BJ (cell line): Measurements from ENCODE around the gene FXYD2. TPM values are rescaled to one million over a fixed set of nuclear protein-coding genes. Genes with fewer than 3 reads are reported as not detected.

Source experiments
- CTCF ChIA-PET: fragments of 350-600 bp; formaldehyde crosslinking; extraction: SDS; loops from one replicate; lab custom pipeline; 2021; ENCODE audit warnings: antibody characterized with exemption, inconsistent platforms; lab: Yijun Ruan, JAX
- POLR2A ChIA-PET: fragments of 300-600 bp; sonication (Branson Sonifier 250); formaldehyde crosslinking; extraction: SDS; loops from one replicate; lab custom pipeline; 2021; ENCODE audit warnings: antibody characterized with exemption; lab: Charles Lee
- DNase-seq: peaks from one replicate; pipeline ENCODE4 v3.0.0-alpha.2; 2011; ENCODE audit warnings: low read depth
- H3K27me3 ChIP-seq: 2 replicates; pipeline ENCODE4 v1.6.0; 2011; ENCODE audit warnings: low read length; ENCODE audit not compliant: control insufficient read depth, insufficient read depth
- H3K36me3 ChIP-seq: 2 replicates; pipeline ENCODE4 v1.5.1; 2011; ENCODE audit warnings: low read length; ENCODE audit not compliant: control insufficient read depth, insufficient read depth
- H3K4me3 ChIP-seq: 2 replicates; pipeline ENCODE4 v1.5.1; 2011; ENCODE audit warnings: low read depth, mild to moderate bottlenecking, control low read depth, low read length
- CTCF ChIP-seq: IDR thresholded peaks from 2 replicates; pipeline ENCODE4 v1.5.1; 2011; ENCODE audit warnings: low read depth, mild to moderate bottlenecking, control low read depth, inconsistent platforms, low read length, moderate library complexity; ENCODE audit not compliant: insufficient read depth
- polyA plus RNA-seq: library from polyadenylated mRNA; depleted of rRNA; stranded (reverse); fragments of >200 nt; gene quantifications from 2 replicates; pipeline ENCODE4 v1.2.3, GENCODE V29; 2011

Gene FXYD2
- polyA plus RNA-seq, 1 experiment: not detected

- H3K36me3 ChIP-seq: no peaks in the 10 kb centered on the region
- TF ChIP-seq CTCF: no peak
- CTCF ChIA-PET: interaction anchor here (0.7 to 2.2 kb wide), 3 partner anchors 108 to 1891 kb away, joined by 3 to 8 read pairs (median 6); no protein-coding TSS in a partner anchor
- H3K27me3 ChIP-seq: 0 out of 2 replicates have a peak, but pooled peaks cover 2% of the 10 kb centered on the region
- DNase-seq: no peak
- POLR2A ChIA-PET: no interaction called here
- no peak overlapping the region for H3K4me3 ChIP-seq
These were observed 14.4 kb upstream of the FXYD2 start for GRCh38 chr11:117838901-117839300.

- ChIA-PET CTCF (interaction anchor here (2.2 kb wide), 1 partner anchor 109 kb away, joined by 8 read pairs; no protein-coding TSS in a partner anchor), POLR2A (no interaction called here)
- no peak overlapping the region for H3K4me3 ChIP-seq
- DNase-seq: no peak
- H3K36me3 ChIP-seq: no peaks in the 10 kb centered on the region
- H3K27me3 ChIP-seq: 0 out of 2 replicates have a peak, but pooled peaks cover 2% of the 10 kb centered on the region
- TF ChIP-seq CTCF: no peak
These were observed 13.2 kb upstream of the FXYD2 start for GRCh38 chr11:117837791-117838190.

- no peak overlapping the region for H3K4me3 ChIP-seq
- 0 out of 2 replicates have a peak, but pooled peaks cover 2% of the 10 kb centered on the region for H3K27me3 ChIP-seq
- H3K36me3 ChIP-seq: no peaks in the 10 kb centered on the region
- POLR2A ChIA-PET: no interaction called here
- DNase-seq: no peak
- TF ChIP-seq CTCF: no peak
- CTCF ChIA-PET: interaction anchor here (2.2 kb wide), 1 partner anchor 110 kb away, joined by 8 read pairs; no protein-coding TSS in a partner anchor
These were observed 12.7 kb upstream of the FXYD2 start for GRCh38 chr11:117837070-117837776.

GRCh38 chr11:117836077-117836960 is 11.8 kb upstream of the FXYD2 start:
- ChIA-PET POLR2A (no interaction called here), CTCF (interaction anchor here (1.0 to 4.9 kb wide), 3 partner anchors 20 to 110 kb away, joined by 3 to 26 read pairs (median 3); no protein-coding TSS in a partner anchor)
- DNase-seq: no peak
- H3K4me3 ChIP-seq: no peak overlapping the region
- no peak for TF ChIP-seq CTCF
- H3K27me3 ChIP-seq: 0 out of 2 replicates have a peak, but pooled peaks cover 2% of the 10 kb centered on the region
- no peaks in the 10 kb centered on the region for H3K36me3 ChIP-seq
